Activated naive CD4-positive, alpha-beta T cell treated with Interleukin-2 at 50 U/mL for 16 hours (primary cell): ENCODE measurements around the gene VENTX.
"Not testable (repeated sequence)": the region's sequence is repeated elsewhere in the genome, so short reads cannot be mapped to it uniquely, and the experiment has no call there.

Experiments
- DNase-seq: peaks from one replicate; pipeline ENCODE4 v3.0.0-alpha.2; 2020

The VENTX gene

GRCh38 chr10:133259602-133259989, 21.9 kb downstream of the VENTX start:
- DNase-seq: no peak

GRCh38 chr10:133260895-133261725, 23.5 kb downstream of the VENTX start:
- peak; percentile 71 for DNase-seq

GRCh38 chr10:133261726-133262325, 24.2 kb downstream of the VENTX start:
- peak; percentile 85 for DNase-seq

- no peak for DNase-seq
Observed at GRCh38 chr10:133262696-133263095, 25.0 kb downstream of the VENTX start.

GRCh38 chr10:133263674-133264073, 26.0 kb downstream of the VENTX start:
- no peak for DNase-seq

GRCh38 chr10:133264461-133264860, 26.8 kb downstream of the VENTX start:
- peak; percentile 32 for DNase-seq

GRCh38 chr10:133265052-133265451, 27.4 kb downstream of the VENTX start:
- DNase-seq: not testable (repeated sequence)

- DNase-seq: no peak
Observed at GRCh38 chr10:133266056-133266795, 28.6 kb downstream of the VENTX start.

GRCh38 chr10:133267293-133267692, 29.6 kb downstream of the VENTX start:
- no peak for DNase-seq

- no peak for DNase-seq
Observed at GRCh38 chr10:133267829-133268228, 30.2 kb downstream of the VENTX start.

GRCh38 chr10:133268532-133268931, 30.9 kb downstream of the VENTX start:
- DNase-seq: no peak

GRCh38 chr10:133269367-133269766, 31.7 kb downstream of the VENTX start:
- no peak for DNase-seq

GRCh38 chr10:133270204-133270603, 32.5 kb downstream of the VENTX start:
- DNase-seq: no peak

GRCh38 chr10:133270773-133271297, 33.2 kb downstream of the VENTX start:
- DNase-seq: no peak

- DNase-seq: no peak
Observed at GRCh38 chr10:133271521-133272300, 34.1 kb downstream of the VENTX start.

GRCh38 chr10:133272301-133272963, 34.8 kb downstream of the VENTX start:
- no peak for DNase-seq

GRCh38 chr10:133272964-133273420, 35.3 kb downstream of the VENTX start:
- DNase-seq: no peak

GRCh38 chr10:133273534-133274143, 36.0 kb downstream of the VENTX start:
- DNase-seq: no peak

- DNase-seq: peak; percentile 89
Observed at GRCh38 chr10:133274751-133275683, 37.4 kb downstream of the VENTX start.

GRCh38 chr10:133275684-133276092, 38.0 kb downstream of the VENTX start:
- peak; percentile 41 for DNase-seq
